GM18909 (cell line): ENCODE data around the gene PPP1R11.
"Not testable (repeated sequence)": the region's sequence is repeated elsewhere in the genome, so short reads cannot be mapped to it uniquely, and the experiment has no call there.

Experiments used
- ATAC-seq: cut with Tn5 transposase; IDR thresholded peaks from one replicate; pipeline ENCODE4 v1.9.1; 2021; ENCODE audit warnings: mild to moderate bottlenecking; ENCODE audit not compliant: unreplicated experiment, poor library complexity

The PPP1R11 gene

GRCh38 chr6:30066577-30067459 lies at the start of gene PPP1R11:
Gene PPP1R11 (plus strand): TSS chr6:30067198. CDS start chr6:30067411, 213 bp downstream.
- peak; percentile 96 for ATAC-seq

GRCh38 chr6:30019819-30020218 lies 47.2 kb upstream of the PPP1R11 start:
- no peak for ATAC-seq

GRCh38 chr6:30020626-30021025 lies 46.4 kb upstream of the PPP1R11 start:
- ATAC-seq = no peak

- no peak for ATAC-seq
Observed at GRCh38 chr6:30022189-30022588, 44.8 kb upstream of the PPP1R11 start.

GRCh38 chr6:30022712-30023111 lies 44.3 kb upstream of the PPP1R11 start:
- not testable (repeated sequence) for ATAC-seq

- no peak for ATAC-seq
Observed at GRCh38 chr6:30025186-30025585, 41.8 kb upstream of the PPP1R11 start.

GRCh38 chr6:30029588-30029987 lies 37.4 kb upstream of the PPP1R11 start:
- ATAC-seq = no peak

- ATAC-seq = no peak
Observed at GRCh38 chr6:30031381-30031780, 35.6 kb upstream of the PPP1R11 start.

- ATAC-seq = not testable (repeated sequence)
Observed at GRCh38 chr6:30033440-30033839, 33.6 kb upstream of the PPP1R11 start.

GRCh38 chr6:30035784-30036183 lies 31.2 kb upstream of the PPP1R11 start:
- no peak for ATAC-seq

- ATAC-seq = no peak
Observed at GRCh38 chr6:30037182-30037788, 29.7 kb upstream of the PPP1R11 start.

GRCh38 chr6:30041221-30041620 lies 25.8 kb upstream of the PPP1R11 start:
- ATAC-seq = no peak

- no peak for ATAC-seq
Observed at GRCh38 chr6:30041821-30042220, 25.2 kb upstream of the PPP1R11 start.

GRCh38 chr6:30042476-30042875 lies 24.5 kb upstream of the PPP1R11 start:
- ATAC-seq = no peak

- ATAC-seq = no peak
Observed at GRCh38 chr6:30042914-30043313, 24.1 kb upstream of the PPP1R11 start.

GRCh38 chr6:30043744-30044143 lies 23.3 kb upstream of the PPP1R11 start:
- ATAC-seq = no peak

- ATAC-seq = no peak
Observed at GRCh38 chr6:30044630-30045029, 22.4 kb upstream of the PPP1R11 start.

- ATAC-seq = no peak
Observed at GRCh38 chr6:30047220-30047619, 19.8 kb upstream of the PPP1R11 start.

GRCh38 chr6:30053682-30054081 lies 13.3 kb upstream of the PPP1R11 start:
- no peak for ATAC-seq

- no peak for ATAC-seq
Observed at GRCh38 chr6:30055513-30055912, 11.5 kb upstream of the PPP1R11 start.

GRCh38 chr6:30060606-30061091 lies 6.3 kb upstream of the PPP1R11 start:
- peak; percentile 3 for ATAC-seq
